IPS-18c (cell line): ENCODE measurements around the gene KANK4.
"Not testable (repeated sequence)": the region's sequence is repeated elsewhere in the genome, so short reads cannot be mapped to it uniquely, and the experiment has no call there.

ENCODE experiments used
- H3K4me3 ChIP-seq: 2 replicates; pipeline ENCODE4 v1.7.0; 2013; ENCODE audit warnings: low read depth, mild to moderate bottlenecking, low read length, moderate library complexity; ENCODE audit not compliant: insufficient read depth
- H3K9me3 ChIP-seq: one replicate; pipeline ENCODE4 v1.6.1; 2013; ENCODE audit warnings: mild to moderate bottlenecking, low read length, moderate library complexity; ENCODE audit not compliant: control insufficient read depth, insufficient read depth

The KANK4 gene

DNA sequence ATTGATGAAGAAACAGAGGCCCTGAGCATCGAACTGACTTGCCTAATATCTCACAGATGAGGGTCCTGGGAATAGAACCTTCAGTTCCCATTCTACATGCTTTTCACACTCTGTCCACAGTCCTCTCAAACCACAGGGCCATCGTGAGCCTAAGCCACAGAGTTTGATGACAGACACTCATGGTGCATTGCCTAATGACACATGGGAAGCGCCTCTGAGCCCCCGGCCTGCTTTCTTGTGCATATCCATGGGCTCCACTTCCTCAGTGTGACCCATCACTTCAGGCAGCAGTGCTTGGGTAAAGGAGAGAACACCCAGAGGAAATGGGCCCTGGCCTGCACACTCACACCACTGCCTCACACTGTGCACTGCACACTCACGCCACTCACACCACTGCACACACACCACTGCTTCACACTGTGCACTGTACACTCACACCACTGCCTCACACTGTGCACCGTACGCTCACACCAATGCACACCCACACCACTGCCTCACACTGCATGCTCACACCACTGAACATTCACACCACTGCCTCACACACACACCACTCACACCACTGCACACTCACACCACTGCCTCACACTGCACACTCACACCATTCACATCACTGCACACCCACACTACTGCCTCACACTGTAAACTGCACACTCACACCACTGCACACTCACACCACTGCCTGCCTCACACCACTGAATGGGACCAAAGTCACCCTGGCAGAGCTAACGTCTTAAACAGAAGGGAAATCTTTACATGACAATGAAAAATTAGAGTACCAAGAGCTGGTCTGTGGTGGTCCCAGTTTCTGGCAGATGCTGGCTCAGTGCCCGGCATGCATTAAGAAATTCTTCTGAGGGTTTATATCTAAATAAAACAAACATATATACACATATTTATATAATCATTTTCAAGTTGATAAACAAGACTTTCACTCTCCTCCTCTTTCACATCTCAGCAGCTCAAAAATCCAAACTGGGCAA is 53.0 kb downstream of the KANK4 start:
- no peak overlapping the region for H3K4me3 ChIP-seq
- no peaks in the 10 kb centered on the region for H3K9me3 ChIP-seq

DNA sequence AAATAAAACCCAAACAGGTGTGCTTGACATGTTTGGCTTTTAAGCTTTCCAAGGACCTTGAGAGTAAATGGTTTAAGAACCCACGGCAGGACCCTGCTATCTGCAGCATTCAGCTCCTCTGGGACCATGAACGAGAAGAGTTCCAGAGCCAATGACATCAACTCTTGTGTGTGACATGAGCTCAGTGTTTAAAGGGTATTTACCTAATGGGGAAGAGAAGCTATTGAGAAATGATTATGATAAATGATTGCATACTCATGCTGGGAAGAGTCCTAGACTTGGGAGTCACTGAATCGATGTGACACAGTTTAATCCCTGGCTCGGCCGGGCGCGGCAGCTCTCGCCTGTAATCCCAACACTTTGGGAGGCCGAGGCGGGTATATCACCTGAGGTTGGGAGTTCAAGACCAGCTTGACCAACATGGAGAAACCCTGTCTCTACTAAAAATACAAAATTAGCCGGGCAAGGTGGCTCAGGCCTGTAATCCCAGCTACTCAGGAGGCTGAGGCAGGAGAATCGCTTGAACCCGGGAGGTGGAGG is 55.4 kb downstream of the KANK4 start:
- H3K9me3 ChIP-seq, result no peaks in the 10 kb centered on the region

DNA sequence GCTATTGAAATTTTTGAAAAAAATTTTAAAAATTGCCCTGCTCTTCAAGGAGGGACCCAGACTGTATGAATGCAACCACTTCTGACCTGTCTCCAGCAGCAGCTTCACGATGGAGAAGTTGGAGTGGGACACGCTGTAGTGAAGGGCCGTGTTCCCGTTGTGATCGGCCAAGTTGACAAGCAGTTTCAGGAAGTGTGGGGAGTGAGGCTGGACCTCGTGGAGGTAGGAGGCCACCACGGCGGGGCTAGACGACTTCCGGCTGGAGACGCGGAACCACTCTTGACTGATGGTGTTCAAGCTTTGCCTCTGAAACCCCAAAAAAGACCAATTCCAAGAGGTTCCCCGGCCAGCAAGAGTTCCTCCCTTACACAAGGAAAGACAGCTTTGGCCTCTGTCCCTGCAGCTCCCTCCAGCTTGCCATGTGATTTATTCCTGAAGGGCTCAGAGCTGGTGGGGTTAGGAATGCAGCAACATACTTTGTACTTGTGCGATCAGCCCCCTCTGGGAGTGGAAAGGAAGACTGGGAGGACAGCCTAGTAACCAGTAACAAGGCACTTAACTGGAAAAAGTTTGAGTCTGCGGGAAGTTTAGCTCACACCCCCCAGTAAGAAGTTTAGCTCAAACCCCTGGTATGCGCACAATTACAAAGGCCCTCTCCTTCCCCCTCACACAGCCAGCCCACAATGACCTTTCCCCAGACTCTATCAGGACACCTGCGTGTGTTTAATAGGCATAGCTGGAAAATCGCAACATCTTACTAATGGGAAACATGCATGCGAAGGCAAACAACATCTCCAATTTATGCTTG is 56.0 kb downstream of the KANK4 start:
- no peak overlapping the region for H3K4me3 ChIP-seq

More for the DNA sequence above, 55.4 kb downstream of the KANK4 start:
- no peak overlapping the region for H3K4me3 ChIP-seq

DNA sequence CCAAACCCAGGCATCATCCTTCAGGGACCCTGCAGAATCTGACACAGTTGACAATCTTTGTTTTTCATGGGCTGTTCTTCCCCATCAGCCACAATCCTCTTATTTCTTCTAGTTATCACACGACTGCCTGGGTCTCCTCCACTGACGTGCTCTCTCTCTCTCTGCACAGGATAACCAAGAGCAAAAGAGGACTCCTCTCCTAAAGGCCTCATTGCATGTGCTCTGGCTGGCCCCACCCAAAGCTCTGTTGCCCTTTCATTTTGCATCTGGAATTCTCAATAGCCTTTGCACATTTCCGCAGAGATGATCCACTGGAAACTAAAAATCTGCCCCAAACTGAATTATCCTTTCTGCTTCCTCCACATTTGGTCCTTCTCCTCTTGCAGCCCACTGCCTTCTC is 58.5 kb downstream of the KANK4 start:
- Histone ChIP-seq H3K9me3 (no peaks in the 10 kb centered on the region), H3K4me3 (no peak overlapping the region)

More for the DNA sequence above, 56.0 kb downstream of the KANK4 start:
- no peaks in the 10 kb centered on the region for H3K9me3 ChIP-seq

DNA sequence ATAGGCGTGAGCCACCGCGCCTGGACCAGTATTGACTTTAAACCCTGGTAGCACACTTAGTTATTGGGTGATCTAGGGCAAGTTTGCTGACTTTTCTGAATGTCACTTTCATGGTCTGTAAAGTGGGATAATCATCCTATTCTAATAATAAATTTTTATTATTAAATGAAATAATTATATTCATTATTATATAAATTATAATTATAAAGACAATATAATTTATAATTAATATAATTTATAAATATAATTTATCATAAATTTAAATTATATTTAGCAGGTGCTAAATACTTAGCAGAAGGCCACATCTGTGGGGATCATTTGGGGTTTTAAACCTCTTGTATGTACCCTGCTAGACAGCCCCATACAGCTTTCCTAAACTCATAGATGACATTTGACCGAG is 59.7 kb downstream of the KANK4 start:
- H3K4me3 ChIP-seq, result no peak overlapping the region
- H3K9me3 ChIP-seq, result no peaks in the 10 kb centered on the region

DNA sequence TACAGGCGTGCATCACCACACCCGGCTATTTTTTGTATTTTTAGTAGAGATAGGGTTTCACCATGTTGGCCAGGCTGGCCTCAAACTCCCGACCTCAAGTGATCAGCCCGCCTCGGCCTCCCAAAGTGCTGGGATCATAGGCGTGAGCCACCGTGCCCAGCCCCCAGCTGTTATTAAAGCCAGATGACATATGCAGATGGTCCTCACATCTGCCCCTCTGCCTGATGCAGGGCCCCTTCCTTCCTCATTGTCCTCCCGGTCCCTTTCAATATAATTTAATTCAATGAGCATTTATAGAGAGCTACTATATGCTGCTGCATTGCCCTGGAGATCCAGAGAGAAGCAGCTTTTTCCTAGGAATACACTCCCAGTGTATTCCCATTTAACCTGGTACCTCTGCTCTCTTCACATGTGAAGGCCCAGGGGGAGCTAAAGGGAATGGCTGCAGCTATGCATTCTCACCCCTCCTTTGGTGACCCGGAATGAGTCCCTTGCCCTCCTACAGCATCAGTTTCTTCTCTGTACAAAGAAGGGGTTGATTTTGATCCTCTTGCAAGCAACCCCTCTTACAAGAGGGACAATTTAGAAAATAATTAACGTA is 69.0 kb downstream of the KANK4 start:
- H3K9me3 ChIP-seq, result no peaks in the 10 kb centered on the region
- no peak overlapping the region for H3K4me3 ChIP-seq

DNA sequence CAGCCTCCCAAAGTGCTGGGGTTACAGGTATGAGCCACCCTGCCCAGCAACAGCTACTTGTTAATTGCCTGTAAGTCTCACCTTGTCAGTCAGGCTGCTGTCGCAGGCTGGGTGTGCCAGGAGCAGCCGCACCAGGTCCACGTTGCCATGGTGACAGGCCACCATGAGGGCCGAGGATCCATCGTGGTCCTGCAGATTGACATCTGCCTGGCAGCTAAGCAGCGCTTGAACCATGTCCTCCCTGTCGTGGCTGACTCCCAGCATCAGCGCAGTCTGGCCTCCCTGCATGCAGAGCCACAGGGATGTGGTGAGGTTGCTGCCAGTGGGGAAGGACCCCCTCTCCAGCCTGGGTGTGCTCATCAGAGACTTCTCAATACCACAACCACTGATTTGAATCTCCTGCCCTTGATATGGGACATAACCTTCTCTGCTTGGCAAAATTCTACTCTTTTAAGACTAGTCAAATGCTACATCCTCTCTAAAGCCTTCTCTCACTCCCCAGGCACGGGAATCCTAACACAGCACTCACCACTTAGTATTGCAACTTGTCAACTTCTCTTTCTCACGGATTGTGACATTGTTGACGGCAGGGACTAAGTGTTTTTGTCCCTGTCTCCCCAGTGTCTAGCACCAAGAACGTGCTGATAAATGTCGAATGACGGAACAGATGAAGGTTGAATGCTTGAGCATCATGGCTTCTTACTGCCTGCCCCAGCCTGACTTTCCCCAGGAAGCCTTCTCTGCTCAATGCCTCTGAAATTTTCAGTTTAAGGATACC is 71.7 kb downstream of the KANK4 start:
- no peak overlapping the region for H3K4me3 ChIP-seq

DNA sequence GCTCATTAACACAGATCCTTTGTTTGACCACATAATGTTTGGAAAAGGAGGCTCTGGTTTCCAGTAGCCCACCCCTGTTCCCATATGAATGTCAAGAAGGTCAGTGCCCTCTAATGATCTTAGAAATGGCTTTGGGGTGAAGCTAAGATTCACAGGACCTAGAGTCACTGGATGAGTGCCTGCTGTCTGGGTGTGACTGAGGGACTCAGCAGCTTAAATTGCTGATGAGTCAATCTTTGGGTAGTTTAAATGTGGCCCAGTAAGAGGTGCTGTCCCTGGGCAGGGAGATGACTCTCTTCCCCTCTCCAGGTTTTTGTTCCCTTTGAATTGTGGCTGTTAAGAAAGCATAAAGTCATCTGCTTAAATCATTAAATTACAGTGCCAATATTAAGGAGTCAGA is 74.0 kb downstream of the KANK4 start:
- Histone ChIP-seq H3K4me3 (no peak overlapping the region), H3K9me3 (peaks cover 2% of the 10 kb centered on the region)

More for the DNA sequence above, 71.7 kb downstream of the KANK4 start:
- H3K9me3 ChIP-seq, result peaks cover 2% of the 10 kb centered on the region

DNA sequence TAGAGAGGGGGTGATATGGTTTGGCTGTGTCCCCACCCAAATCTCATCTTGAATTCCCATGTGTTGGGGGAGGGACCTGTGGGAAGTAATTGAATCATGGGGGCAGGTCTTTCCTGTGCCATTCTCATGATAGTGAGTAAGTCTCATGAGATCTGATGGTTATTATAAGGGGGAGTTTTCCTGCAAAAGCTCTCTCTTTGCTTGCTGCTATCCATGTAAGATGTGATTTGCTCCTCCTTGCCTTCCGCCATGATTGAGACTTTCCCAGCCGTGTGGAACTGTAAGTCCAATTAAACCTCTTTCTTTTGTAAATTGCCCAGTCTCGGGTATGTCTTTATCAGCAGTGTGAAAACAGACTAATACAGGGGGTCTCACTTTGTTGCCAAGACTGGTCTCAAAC is 74.9 kb downstream of the KANK4 start:
- H3K4me3 ChIP-seq, H3K9me3 ChIP-seq: not testable (repeated sequence)

DNA sequence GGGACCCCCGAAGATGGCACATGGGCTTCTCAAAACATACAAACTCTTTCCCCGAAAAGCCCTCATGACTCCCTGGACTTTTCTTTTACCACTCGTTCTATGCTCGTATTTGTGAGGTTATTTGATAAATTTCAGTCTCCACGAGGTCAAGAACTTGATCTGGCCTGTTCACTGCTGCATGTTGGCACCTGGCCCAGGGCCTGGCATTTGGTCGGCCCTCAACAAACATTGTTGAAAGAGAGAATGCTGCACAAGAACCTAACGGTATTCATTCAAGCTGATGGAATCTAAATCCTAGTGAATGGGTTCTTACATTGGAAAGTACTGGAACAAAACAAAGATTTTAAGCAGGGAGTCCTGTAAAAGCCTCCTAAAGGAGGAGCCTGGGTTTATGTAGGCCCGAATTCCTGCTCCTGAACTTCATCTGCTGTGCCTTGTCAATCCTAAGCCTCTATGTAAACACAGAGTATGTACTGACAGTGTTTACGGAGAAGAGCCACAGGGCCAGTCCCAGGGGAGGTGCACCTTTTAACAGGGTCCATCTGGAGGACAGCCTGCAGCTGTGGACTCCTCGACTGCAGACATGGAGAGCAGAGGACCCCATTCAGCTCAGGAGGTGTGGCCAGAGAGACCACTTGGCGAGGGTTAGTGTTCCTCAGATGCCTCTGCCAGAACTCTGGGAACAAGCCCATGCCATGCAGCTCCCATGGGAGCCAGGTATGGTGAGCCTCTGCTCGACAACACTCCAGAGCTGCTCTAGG is 77.7 kb downstream of the KANK4 start:
- H3K4me3 ChIP-seq, result no peak overlapping the region
- H3K9me3 ChIP-seq, result peaks cover 2% of the 10 kb centered on the region

DNA sequence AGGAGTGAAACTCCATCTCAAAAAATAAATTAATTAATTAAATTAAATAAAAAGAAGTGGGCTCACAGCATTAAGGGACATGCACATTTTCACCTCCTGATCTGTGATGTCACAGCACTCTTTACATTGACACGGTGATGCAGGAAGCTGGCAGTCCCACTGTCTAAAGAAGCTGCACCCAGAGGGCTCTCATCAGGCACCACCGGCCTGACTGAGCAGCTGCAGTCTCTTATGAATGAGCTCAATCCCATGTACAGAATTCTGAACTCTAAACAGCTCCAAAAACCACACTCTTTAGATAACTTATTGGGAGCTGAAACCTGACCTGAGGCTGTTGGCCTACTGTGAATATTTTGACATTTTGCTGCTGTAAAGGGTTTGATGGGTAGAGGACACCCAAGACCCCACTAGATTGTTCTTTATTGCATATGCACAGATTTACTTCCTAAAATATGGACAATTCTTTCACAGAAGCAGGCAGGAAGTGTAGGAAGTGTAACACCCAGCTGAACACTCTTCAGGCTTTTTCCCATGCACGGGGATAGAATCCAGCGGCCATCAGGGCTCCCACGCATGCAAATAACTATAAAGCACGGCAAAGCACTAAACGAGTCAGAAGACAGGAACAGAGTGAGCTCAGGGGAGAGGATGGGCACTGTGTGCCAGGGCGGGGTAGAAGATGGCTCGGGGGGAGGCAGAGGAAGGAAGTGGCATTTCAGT is 78.4 kb downstream of the KANK4 start:
- Histone ChIP-seq H3K4me3 (no peak overlapping the region), H3K9me3 (peaks cover 2% of the 10 kb centered on the region)

DNA sequence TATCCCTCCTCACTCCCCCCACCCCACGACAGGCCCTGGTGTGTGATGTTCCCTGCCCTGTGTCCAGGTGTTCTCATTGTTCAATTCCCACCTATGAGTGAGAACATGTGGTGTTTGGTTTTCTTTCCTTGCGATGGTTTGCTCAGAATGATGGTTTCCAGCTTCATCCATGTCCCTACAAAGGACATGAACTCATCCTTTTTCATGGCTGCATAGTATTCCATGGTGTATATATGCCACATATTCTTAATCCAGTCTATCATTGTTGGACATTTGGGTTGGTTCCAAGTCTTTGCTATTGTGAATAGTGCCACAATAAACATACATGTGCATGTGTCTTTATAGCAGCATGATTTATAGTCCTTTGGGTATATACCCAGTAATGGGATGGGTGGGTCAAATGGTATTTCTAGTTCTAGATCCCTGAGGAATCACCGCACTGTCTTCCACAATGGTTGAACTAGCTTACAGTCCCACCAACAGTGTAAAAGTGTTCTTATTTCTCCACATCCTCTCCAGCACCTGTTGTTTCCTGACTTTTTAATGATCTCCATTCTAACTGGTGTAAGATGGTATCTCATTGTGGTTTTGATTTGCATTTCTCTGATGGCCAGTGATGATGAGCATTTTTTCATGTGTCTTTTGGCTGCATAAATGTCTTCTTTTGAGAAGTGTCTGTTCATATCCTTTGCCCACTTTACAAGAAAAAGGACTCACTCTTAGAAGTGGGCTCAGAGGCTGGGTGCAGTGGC is 79.4 kb downstream of the KANK4 start:
- H3K9me3 ChIP-seq, H3K4me3 ChIP-seq: not testable (repeated sequence)

DNA sequence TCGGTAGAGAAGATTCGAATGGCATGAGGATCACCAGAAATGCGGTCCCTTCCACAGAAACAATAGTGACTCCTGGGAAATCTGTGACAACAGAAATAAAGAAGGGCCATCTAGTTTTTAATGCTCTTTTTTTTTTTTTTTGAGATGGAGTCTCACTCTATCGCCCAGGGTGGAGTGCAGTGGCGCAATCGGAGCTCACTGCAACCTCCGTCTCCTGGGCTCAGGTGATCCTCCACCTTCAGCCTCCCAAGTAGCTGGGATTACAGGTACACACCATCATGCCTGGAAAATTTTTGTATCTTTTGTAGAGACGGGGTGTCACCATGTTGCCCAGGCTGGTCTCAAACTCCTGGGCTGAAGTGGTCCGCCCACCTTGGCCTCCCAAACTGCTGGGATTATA is 80.7 kb downstream of the KANK4 start:
- Histone ChIP-seq H3K4me3 (no peak overlapping the region), H3K9me3 (no peaks in the 10 kb centered on the region)

DNA sequence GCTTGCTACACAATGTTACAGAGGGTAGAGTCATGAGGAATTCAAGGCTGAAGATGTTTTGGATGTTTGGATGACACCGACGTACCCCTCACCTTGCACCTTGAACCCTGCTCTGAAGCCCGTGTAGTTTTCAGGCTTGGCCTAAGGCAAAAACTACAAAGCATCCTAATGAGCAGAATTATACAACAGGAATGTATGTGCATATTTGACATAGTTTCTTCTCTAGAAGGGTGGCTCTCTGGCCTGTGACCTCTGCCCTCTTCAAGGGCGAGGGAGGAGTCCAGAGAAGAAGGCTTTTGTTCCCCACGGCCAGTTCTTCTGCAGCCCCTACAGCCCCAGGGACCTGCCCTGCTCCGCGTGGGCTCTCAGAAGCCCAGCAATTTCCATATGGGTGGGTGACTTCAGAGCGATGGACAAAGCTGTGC is 81.3 kb downstream of the KANK4 start:
- no peaks in the 10 kb centered on the region for H3K9me3 ChIP-seq
- no peak overlapping the region for H3K4me3 ChIP-seq

DNA sequence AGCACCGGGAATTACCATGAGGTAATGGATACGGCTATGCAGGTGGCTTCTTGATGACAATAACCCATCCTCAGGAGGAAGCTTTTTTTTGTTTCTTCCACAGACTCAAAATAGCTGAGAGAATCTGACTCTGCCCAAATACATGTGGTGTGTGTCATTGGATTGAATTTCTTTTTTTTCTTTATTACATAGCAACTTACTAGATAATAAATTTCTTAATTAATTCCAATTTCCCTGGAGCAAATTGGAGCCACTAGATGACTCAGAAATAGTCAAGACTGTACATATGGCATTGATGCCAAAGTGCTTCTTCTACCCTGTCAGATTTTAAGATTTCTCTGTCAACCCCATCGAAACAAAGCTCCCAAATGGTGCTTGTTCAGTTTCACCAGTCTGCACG is 81.9 kb downstream of the KANK4 start:
- H3K9me3 ChIP-seq, result no peaks in the 10 kb centered on the region
- H3K4me3 ChIP-seq, result no peak overlapping the region
